K562 (cell line): ENCODE results near the gene ENDOG.

Experiments used
- BRCA1 ChIP-seq, 2 experiments: fragments of 450-650 bp in 1 of 2; sonication (generic) in 1 of 2; formaldehyde crosslinking in 1 of 2; IDR thresholded peaks; 2 replicates each; pipeline versions ENCODE4 v1.5.0 to v1.6.1; 2017 to 2020; ENCODE audit warnings: mild to moderate bottlenecking in 1 of 2, missing genetic modification reagents in 1 of 2
- IRF2 ChIP-seq: sonication (generic); formaldehyde crosslinking; IDR thresholded peaks from 2 replicates; pipeline ENCODE4 v1.8.1; 2022; ENCODE audit warnings: mild to moderate bottlenecking, missing genetic modification reagents
- PML ChIP-seq: IDR thresholded peaks from 2 replicates; pipeline ENCODE4 v1.6.1; 2012; ENCODE audit warnings: low read length, inconsistent platforms
- POLR3A ChIP-seq: IDR thresholded peaks from 2 replicates; pipeline ENCODE4 v1.6.1; 2011; ENCODE audit warnings: borderline replicate concordance, mild to moderate bottlenecking, moderate library complexity; ENCODE audit not compliant: insufficient read length, insufficient read depth; ENCODE audit errors: extremely low read depth
- XRCC3 ChIP-seq: fragments of 450-650 bp; IDR thresholded peaks from 2 replicates; pipeline ENCODE4 v1.6.1; 2017; ENCODE audit warnings: mild to moderate bottlenecking, moderate library complexity
- ZNF197 ChIP-seq: fragments of 200-800 bp; sonication (Bioruptor generic); IDR thresholded peaks from 2 replicates; pipeline ENCODE4 v1.6.1; 2016; ENCODE audit warnings: low read depth, missing genetic modification characterization, missing compliant biosample characterization
- TF ChIP-seq, protein P1 (sequence below): IDR thresholded peaks from 2 replicates; pipeline ENCODE4 v1.6.1; 2016; ENCODE audit warnings: missing genetic modification characterization, missing compliant biosample characterization
- TF ChIP-seq, protein P2 (sequence below), 3 experiments: IDR thresholded peaks in 2 of 3; conservative IDR thresholded peaks in 1 of 3; 2 replicates each; pipeline ENCODE4 v1.5.1; 2011 to 2012; ENCODE audit warnings: low read length in 3 of 3, mild to moderate bottlenecking in 3 of 3, control low read depth in 2 of 3, improper control_type of control experiment in 1 of 3, inconsistent platforms in 1 of 3, low read depth in 1 of 3, mixed read lengths in 1 of 3, moderate library complexity in 1 of 3; ENCODE audit not compliant: insufficient read depth in 2 of 3

DNA sequence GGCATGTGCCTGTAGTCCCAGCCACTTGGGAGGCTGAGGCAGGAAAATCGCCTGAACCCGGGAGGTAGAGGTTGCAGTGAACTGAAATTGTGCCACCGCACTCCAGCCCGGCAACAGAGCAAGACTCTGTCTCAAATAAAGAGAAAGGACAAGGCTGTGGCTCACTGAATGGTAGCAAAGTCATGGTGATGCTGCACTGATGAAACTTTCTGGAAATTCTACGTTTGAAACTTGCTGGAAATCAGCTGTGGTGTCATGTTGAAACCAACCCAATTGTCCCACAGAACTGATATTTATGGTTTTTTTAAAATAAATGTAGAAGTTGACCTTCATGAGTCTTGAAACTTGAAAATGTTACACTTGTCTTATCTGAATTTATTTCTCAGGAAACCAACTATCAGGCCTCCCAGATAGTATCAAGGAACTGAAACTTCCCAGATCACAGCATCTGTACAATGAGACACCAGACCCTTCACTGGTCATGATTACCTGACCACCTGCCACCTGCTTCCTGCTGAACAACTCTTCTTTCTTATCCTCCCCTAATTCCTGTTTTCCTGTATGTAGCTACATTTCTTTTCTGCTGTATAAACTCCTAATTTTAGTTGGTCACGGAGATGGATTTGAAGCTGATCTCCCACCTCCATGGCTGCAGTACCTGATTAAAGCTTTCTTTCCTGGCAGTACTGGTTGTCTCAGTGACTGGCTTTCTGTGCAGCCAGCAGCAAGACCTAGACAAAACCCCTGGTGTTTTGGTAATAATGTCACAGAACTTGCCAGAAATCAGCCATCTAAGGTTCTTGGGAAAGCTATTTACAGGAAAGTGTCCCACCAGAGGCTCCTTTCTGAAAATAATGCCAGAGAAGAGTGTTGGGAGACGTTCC is 36.9 kb upstream of the ENDOG start:
- TF ChIP-seq, protein P1, sequence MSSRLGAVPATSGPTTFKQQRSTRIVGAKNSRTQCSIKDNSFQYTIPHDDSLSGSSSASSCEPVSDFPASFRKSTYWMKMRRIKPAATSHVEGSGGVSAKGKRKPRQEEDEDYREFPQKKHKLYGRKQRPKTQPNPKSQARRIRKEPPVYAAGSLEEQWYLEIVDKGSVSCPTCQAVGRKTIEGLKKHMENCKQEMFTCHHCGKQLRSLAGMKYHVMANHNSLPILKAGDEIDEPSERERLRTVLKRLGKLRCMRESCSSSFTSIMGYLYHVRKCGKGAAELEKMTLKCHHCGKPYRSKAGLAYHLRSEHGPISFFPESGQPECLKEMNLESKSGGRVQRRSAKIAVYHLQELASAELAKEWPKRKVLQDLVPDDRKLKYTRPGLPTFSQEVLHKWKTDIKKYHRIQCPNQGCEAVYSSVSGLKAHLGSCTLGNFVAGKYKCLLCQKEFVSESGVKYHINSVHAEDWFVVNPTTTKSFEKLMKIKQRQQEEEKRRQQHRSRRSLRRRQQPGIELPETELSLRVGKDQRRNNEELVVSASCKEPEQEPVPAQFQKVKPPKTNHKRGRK, result no peak
- TF ChIP-seq POLR3A (no peak), PML (no peak), BRCA1 (IDR thresholded peaks at IDR 0.05) (no peak), BRCA1 (CRISPR knock-in tag; IDR thresholded peaks at IDR 0.05) (no peak), ZNF197 (CRISPR knock-in tag) (no peak), IRF2 (no peak), XRCC3 (no peak)
- TF ChIP-seq, protein P2, sequence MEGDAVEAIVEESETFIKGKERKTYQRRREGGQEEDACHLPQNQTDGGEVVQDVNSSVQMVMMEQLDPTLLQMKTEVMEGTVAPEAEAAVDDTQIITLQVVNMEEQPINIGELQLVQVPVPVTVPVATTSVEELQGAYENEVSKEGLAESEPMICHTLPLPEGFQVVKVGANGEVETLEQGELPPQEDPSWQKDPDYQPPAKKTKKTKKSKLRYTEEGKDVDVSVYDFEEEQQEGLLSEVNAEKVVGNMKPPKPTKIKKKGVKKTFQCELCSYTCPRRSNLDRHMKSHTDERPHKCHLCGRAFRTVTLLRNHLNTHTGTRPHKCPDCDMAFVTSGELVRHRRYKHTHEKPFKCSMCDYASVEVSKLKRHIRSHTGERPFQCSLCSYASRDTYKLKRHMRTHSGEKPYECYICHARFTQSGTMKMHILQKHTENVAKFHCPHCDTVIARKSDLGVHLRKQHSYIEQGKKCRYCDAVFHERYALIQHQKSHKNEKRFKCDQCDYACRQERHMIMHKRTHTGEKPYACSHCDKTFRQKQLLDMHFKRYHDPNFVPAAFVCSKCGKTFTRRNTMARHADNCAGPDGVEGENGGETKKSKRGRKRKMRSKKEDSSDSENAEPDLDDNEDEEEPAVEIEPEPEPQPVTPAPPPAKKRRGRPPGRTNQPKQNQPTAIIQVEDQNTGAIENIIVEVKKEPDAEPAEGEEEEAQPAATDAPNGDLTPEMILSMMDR (IDR thresholded peaks at IDR 0.05 in 2 of 3, conservative IDR thresholded peaks at IDR 0.05 in 1 of 3; ENCODE audit: insufficient read depth in 2 of 3, low read depth in 1 of 3, low read length in 3 of 3), result no peak
